ENCODE measurements around the gene STXBP5.

The STXBP5 gene

DNA sequence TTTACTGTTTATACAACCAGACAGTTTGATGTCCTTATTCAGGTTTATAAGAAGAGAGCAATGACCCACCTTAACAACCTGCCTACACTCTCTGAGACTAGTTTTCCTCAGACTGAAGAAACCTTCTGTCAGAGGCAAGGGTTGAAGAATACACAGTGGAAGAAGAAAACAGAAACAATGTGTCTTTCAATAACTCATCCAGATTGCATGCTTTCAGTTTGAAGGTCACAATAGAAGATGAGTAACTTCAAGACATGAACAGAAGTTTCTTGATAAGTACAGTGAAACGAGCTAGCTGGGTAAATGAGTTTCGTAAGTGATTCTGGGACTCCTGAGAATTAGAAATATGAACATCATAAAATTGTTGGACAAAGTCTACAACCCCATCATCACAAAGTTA, 141.7 kb downstream of the STXBP5 start:
- H3K4me3 ChIP-seq: no peak overlapping the region
- no peaks in the 10 kb centered on the region for H3K27me3 ChIP-seq
- H3K9me3 ChIP-seq: no peaks in the 10 kb centered on the region
- DNase-seq: no peak
- peaks cover 12 to 24% (median 21%) of the 10 kb centered on the region in 3 donors for H3K36me3 ChIP-seq
- TF ChIP-seq, protein P1, sequence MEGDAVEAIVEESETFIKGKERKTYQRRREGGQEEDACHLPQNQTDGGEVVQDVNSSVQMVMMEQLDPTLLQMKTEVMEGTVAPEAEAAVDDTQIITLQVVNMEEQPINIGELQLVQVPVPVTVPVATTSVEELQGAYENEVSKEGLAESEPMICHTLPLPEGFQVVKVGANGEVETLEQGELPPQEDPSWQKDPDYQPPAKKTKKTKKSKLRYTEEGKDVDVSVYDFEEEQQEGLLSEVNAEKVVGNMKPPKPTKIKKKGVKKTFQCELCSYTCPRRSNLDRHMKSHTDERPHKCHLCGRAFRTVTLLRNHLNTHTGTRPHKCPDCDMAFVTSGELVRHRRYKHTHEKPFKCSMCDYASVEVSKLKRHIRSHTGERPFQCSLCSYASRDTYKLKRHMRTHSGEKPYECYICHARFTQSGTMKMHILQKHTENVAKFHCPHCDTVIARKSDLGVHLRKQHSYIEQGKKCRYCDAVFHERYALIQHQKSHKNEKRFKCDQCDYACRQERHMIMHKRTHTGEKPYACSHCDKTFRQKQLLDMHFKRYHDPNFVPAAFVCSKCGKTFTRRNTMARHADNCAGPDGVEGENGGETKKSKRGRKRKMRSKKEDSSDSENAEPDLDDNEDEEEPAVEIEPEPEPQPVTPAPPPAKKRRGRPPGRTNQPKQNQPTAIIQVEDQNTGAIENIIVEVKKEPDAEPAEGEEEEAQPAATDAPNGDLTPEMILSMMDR (IDR thresholded peaks at IDR 0.05): no peak
- no peaks in the 10 kb centered on the region for H3K4me1 ChIP-seq
- no peak overlapping the region for H3K27ac ChIP-seq
- intact Hi-C loops (cut with DNase I; ENCODE audit: low total_unique reads): no loop called here

DNA sequence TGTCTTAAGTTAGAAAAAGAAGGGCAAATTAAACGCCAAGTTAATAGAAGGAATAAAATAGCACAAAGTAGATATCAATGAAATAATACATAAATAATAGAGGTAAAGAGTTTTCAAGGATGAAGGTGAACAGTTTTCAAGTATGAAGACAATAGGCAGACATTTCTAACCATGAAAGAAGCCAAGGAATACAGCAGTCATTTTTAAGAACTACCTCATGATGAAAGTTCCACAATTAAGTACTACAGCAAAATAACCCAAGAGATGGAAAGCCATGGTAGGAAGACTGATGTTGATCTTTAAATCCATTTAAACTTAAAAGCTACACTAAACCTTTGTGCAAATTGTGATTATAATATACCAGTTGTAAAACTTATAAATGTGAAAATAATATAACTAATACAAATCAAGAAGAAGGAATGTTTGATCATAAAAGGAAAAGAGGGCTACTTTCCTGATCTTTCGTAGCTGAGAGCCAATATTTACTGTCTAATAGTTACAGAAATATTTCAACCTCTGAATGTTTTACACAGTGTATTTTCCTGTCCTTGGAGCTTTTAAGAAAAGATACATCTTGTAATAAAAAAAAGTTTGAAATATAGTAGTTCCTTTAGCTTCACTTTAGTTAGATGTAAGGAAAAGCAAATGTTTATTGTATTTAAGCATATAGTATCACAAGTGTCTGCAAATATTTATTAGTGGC, 143.1 kb downstream of the STXBP5 start:
- TF ChIP-seq, protein P1 (IDR thresholded peaks at IDR 0.05): no peak
- H3K36me3 ChIP-seq: peaks cover 0 to 19% (median 14%) of the 10 kb centered on the region in 3 donors
- DNase-seq: no peak
- H3K4me1 ChIP-seq: no peaks in the 10 kb centered on the region
- intact Hi-C loops (cut with DNase I; ENCODE audit: low total_unique reads): no loop called here
- H3K9me3 ChIP-seq: no peaks in the 10 kb centered on the region
- no peaks in the 10 kb centered on the region for H3K27me3 ChIP-seq
- no peak overlapping the region for H3K4me3 ChIP-seq
- H3K27ac ChIP-seq: no peak overlapping the region

DNA sequence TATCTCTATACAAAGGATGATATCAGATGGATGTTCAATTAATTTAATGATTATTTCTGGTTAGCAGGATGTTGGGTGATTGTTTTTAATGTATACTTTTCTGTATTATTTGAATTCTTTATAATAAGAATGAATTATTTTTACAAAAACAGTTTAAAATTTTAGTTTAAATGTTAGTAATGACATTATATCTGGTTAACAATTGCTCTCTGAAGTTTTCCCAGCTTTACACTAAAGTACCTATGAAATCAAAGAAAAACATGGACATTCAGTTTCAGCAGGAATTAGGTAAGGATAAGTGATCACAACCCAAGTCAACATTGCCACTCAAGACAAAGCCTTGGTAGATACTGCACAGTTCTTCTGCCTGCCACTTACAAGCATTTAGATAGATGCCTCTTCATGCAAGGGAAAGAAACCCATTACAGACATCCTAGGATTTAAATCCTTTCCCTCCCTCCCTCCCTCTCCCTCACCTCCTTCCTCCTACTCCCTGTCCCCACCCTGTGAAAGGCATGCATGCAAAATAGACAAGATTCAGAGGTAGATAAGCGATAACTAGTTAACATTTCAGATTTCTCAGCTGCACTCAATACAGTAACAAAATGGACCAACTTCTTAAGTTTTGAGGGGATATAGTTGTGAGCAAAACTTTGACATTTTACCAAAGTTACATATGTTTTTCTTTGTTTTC, 143.8 kb downstream of the STXBP5 start:
- no peak overlapping the region for H3K4me3 ChIP-seq
- TF ChIP-seq, protein P1 (IDR thresholded peaks at IDR 0.05): no peak
- H3K27me3 ChIP-seq: no peaks in the 10 kb centered on the region
- H3K27ac ChIP-seq: no peak overlapping the region
- intact Hi-C loops (cut with DNase I; ENCODE audit: low total_unique reads): no loop called here
- peaks cover 0 to 19% (median 14%) of the 10 kb centered on the region in 3 donors for H3K36me3 ChIP-seq
- H3K9me3 ChIP-seq: no peaks in the 10 kb centered on the region
- no peak for DNase-seq
- H3K4me1 ChIP-seq: no peaks in the 10 kb centered on the region

DNA sequence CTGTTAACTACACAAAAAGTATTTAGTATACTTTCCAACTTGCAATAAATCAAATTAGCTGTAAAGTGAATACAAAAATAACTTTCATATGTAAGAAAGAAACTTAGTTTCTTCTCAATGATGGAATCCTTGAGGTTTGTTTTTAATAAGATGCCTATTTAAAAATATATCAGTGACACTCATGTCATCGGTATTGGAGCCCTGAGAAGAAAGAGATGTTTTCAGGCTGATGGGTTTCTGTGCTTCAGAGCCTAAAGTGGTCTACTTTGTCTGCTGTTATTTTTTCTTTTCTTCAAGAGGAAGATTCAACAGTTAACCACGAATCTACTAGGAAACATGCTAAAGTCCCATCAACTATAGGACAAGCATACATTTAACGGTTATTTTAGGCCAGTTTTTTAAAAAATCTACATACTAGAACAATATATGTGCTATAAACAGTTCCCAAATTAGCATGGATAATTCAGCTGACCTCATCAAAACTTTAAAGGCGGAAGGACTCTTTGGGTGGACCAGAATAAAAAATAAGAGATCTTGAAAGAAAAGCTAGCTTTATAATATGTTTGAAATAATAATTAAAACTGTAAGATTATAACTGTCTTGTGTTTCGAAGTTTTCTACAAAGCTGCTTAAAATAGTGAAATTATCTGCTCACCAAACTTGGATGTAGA, 157.2 kb downstream of the STXBP5 start:
- no peak overlapping the region for H3K27ac ChIP-seq
- no peak for DNase-seq
- TF ChIP-seq, protein P1 (IDR thresholded peaks at IDR 0.05): no peak
- intact Hi-C loops (cut with DNase I; ENCODE audit: low total_unique reads): no loop called here
- no peak overlapping the region for H3K4me3 ChIP-seq
- no peaks in the 10 kb centered on the region for H3K27me3 ChIP-seq
- no peaks in the 10 kb centered on the region for H3K9me3 ChIP-seq
- peaks cover 48 to 72% (median 58%) of the 10 kb centered on the region in 3 donors for H3K36me3 ChIP-seq
- no peaks in the 10 kb centered on the region for H3K4me1 ChIP-seq

GRCh38 chr6:147366290-147366689, 162.1 kb downstream of the STXBP5 start:
- intact Hi-C loops (cut with DNase I; ENCODE audit: low total_unique reads): no loop called here
- DNase-seq: no peak
- no peak overlapping the region for H3K4me3 ChIP-seq
- peaks cover 31 to 48% (median 42%) of the 10 kb centered on the region in 3 donors for H3K36me3 ChIP-seq
- H3K27me3 ChIP-seq: no peaks in the 10 kb centered on the region
- no peak overlapping the region for H3K27ac ChIP-seq
- no peaks in the 10 kb centered on the region for H3K9me3 ChIP-seq
- TF ChIP-seq, protein P1 (IDR thresholded peaks at IDR 0.05): no peak
- H3K4me1 ChIP-seq: no peaks in the 10 kb centered on the region
